NCI-H2081 treated with DMSO at 0.1 percent for 48 hours (cell line): ENCODE measurements around the gene CACNA1F.

Source experiments
- DNase-seq: peaks from one replicate; lab custom pipeline; 2025; lab: John Stamatoyannopoulos, UW

CACNA1F gene

GRCh38 chrX:49230500-49231232 is 2.5 kb downstream of the CACNA1F start:
- no peak for DNase-seq

DNA sequence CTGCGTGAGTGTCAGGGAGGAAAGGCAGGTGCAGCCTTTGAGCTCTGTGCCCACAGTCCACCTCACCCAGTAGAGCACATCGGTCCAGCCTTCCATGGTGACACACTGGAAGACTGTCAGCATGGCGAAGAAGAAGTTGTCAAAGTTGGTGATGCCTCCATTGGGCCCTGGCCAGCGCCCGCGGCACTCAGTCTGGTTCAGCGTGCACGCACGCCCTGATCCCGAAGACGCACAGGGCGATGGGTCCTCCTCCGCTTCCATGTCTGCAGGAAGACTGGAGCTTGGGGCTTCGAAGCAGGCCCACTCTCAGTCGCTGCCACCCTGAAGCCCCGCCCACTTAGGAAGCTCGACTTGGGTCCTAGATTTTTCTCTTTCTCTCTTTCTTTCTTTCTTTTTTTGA is 5.0 kb downstream of the CACNA1F start:
- no peak for DNase-seq

- DNase-seq = no peak
Observed at GRCh38 chrX:49227726-49228125, 5.4 kb downstream of the CACNA1F start.

DNA sequence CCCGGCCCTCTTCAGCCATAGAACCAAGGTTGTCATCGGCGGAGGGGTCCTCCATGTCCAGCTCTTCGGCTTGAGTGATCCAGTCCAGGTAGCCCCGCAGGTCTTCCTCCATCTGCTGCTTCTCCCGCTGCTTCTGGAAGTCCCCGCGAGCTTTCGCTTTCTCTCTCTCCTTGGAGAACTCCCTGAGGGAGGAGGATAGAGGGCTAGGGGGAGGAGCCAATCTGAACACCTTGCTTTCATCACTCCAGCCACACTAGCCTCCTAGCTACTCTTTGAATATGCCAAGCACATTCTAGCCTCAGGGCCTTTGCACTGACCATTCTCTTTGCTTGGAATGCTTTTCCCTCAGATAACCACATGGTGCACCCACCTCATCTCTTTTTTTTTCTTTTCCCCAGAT is 6.2 kb downstream of the CACNA1F start:
- DNase-seq = no peak

DNA sequence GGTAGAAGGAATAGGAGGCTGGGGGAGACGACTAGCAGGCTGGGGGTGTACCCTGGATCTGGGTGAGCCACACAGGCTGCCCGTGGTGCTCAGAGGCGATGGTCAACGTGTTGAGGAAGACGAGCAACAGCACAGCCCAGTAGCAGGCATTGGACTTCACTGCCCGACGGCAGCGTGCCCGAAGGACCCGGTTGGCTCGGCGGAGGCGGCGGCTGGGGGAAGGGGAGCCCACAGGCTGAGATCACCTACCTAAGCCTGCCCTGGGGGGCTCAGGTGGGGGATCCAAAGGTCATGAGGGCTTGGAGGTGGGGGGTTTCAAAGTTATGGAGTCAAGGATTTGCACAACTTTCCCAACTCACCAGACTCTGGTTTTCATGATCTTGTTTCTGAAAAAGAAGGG is 7.3 kb downstream of the CACNA1F start:
- DNase-seq = no peak

DNA sequence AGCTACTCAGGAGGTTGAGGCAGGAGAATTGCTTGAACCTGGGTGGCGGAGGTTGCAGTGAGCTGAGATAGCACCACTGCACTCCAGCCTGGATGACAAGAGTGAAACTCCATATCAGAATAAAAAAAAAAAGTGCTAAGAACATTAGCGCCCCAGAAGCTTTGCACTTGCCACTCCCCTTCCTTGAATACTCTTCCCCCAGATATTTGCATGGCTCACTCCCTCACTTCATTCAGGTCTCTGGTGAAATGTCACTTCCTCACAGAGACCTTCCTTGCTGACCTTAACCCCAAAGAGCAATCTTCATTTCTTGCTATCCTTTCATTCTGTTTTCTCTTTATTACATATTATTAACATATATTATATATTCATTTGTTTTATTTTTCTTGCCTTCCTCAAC is 11.3 kb downstream of the CACNA1F start:
- DNase-seq = no peak

DNA sequence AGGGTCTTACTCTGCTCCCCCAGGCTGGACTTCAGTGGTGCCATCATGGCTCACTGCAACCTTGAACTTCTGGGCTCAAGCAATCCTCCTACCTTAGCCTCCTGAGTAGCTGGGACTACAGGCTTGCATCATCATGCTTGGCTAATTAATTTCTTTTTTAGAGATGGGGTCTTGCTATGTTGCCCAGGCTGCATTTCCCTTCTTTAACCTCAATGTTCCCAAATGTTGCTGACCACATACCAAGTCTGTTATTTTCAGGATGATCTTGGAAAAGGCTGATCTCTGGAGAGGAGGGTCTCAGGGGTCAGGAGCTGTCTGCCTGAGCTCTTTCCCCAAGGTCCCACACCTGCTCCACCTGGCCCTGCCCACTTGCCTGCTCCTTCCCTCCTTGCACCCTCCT is 13.0 kb downstream of the CACNA1F start:
- DNase-seq = no peak

GRCh38 chrX:49214996-49215526 is 18.1 kb downstream of the CACNA1F start:
- DNase-seq = no peak

- DNase-seq = no peak
Observed at GRCh38 chrX:49214416-49214815, 18.7 kb downstream of the CACNA1F start.

- DNase-seq = no peak
Observed at GRCh38 chrX:49212861-49213260, 20.3 kb downstream of the CACNA1F start.

- no peak for DNase-seq
Observed at GRCh38 chrX:49212209-49212608, 20.9 kb downstream of the CACNA1F start.

GRCh38 chrX:49211074-49211473 is 22.1 kb downstream of the CACNA1F start:
- DNase-seq = no peak

DNA sequence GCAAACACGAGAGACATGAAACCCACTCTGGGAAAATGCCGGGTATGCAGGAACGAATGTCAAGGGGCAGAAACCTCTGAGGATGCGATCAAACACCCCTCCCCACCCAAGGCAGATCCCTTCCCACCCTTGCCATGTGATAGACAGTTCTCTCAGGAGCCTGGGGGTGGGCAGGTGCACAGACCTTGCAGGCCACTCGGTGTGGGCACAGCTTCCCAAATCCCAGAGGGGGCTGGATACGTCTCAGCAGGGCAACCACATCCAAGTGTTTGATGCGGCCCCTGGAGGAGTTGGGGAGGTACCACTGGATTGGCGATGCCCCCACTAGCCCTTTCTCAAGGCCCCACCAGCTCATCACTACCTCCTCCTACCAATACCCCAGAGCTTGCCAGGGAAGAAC is 22.7 kb downstream of the CACNA1F start:
- DNase-seq = no peak

DNA sequence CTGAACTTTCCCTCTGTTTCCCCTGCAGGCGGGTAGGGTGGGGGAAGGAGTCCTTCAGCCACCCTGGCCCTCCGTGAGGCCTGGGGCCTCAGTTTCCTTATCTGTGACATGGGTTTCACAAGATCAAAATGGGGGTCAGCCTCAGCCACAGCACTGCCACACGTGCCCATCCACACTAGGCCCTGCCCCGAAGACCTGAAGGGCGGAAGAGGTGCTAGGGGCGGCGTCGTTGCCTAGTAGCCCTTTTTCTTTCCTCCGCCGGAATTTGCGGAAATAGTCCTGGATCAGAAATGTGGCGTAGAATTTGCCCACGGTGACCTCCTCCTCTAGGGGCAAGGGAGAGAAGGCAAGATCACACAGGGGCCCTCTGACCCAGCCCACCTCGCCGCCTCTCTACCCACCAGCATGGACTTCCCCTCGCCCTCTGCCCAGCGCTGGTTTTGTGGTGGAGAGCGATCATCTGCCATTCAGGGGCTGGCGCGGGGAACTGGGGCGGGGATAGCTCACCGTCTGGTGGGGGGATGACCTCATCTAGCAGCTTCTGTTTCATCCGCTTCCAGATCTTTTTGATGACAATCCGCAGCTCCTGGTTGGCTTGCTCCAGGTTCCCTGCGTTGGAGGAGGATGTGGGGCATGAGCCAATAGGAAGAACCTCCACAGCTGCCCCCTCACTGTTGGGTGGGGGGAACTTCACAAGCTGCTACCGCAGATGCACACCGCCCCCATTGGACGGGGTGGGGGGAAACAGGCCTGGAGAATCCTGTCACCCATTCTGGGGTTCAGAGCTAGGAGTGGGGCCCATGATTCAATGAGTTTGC is 23.5 kb downstream of the CACNA1F start:
- DNase-seq = no peak

- no peak for DNase-seq
Observed at GRCh38 chrX:49208399-49208798, 24.7 kb downstream of the CACNA1F start.

- no peak for DNase-seq
Observed at GRCh38 chrX:49206543-49206942, 26.6 kb downstream of the CACNA1F start.

DNA sequence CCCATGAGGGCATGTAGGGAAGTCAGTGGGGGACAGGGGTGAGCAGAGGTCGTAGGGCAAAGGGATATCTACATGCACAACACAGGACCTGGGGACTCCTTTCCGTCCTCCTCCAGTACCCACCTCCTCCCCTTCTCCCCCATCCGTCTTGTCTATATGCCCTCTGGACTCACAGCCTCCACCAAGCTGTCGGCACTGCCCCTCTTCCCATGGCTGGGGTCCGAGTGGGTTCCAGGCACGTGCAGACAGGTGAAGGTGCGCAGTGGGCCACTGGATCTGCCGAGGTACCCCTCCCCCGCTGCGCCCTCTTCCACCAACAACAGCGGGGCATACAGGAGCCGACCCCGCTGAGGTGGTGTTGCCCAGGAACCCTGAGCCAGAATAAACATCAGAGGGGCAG is 27.7 kb downstream of the CACNA1F start:
- no peak for DNase-seq

DNA sequence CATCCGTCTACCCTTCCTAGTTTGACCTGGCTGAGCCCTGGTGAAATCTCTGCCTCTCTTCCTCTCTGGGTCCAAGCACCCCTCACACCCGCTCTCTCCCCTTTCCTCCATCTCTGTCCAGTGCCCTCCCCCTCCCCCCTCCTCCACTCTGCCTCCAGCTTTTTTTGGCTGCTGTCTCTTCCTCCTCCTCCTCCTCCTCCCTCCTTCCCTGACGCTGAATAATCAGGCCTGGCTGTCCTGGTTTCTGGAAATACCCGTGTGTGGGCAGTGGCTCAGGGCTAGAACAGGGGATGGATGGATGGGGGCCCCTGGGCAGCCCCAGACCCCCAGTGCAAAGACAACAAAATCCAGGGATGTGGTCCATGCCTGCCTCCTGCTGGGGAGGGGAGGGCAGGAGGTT is 28.4 kb downstream of the CACNA1F start:
- DNase-seq = no peak

DNA sequence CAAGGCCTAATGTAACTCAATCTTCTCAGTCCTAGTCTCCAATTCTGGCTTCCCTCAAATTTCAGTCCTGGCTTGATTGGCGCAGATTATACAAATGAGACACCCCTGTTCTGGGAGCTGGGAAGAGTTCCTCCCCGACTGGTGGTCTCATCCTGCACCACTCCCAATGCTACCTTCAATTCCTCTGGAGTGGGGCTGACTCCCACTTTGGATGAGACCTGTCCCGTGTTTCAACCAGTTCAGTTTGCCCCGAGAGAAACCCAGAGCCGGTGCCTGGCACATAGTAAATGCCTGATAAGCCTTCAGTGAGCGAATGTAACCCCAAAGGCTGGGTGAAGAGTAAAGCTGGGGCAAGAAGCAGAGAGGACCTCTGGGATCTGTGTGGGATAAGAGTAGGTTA is 29.1 kb downstream of the CACNA1F start:
- no peak for DNase-seq

DNA sequence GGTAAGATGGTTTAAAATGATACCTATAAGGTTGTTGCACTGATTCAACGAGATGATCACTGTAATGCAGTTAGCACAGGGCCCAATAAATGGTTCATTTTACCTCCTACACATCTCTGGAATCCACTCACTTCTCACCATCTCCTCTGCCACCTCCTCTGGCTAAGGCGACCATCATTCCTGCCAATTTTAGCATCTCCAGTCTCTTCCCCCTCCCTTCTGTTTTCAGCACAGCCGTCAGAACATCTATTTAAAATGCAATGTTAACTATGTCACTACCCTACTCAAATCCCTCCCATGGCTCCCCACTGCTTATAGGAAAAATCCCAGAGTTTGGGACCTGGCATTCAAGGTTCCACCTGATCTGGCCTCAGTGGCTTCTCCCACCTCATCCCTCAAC is 29.6 kb downstream of the CACNA1F start:
- DNase-seq = no peak

GRCh38 chrX:49202022-49202421 is 31.1 kb downstream of the CACNA1F start:
- DNase-seq = peak; percentile 2

DNA sequence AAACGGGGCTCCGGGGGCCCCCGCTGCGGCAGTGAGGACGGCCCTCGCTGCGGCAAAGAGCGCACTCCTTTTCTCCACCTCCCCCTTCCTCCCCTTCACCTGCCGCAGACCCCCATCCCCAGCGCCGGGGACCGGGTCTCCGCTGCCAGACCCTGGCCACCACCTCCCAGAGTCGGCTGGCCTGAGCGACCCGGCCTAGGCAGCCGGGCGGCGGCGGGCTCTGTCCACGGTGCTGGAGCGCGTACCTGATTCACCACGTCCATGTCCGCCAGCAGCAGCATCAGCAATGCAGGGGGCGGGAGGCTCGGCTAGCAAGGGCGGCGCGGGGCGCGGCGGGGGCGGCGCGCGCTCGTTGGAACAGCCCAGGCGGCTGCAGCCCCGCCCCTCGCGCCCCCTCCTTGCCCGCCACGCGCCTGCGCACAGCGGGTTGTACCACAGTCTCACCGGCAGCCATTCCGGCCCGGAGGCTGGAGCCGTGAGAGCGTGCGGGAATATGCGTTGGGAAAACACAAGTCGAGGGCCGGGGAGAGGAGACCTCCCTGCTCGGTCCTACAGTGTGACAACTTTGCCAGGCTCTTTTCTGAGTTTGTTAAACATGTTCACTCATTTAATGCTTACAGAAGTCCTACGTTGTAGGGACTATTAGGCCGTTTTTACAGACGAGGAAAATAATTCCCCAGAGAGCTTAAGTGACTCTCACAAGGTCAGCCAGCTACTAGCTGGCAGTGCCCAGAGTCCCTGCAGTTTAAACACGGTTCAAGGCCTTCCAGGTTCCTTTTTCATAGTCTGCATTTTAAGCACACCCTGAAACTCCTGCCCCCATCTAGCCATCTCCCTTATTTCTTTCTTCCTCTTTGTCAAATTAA is 33.0 kb downstream of the CACNA1F start, which contains the start of gene SYP:
Gene SYP (minus strand): TSS at position 288 of the 866 bp plus-strand sequence. CDS start 7 bp downstream, at position 281.
- DNase-seq = peak; percentile 41
